Head of caudate nucleus (tissue), 42 donors: ENCODE measurements around the gene RIOK3.

ENCODE experiments used
- DNase-seq, 42 donors: peaks; one replicate each; pipeline versions ENCODE4 v3.0.0 to v3.0.0-alpha.2; 2020 to 2021; ENCODE audit warnings: mixed read lengths in 7 of 42
- intact Hi-C: fragments of 100-400 bp; cut with DNase I; formaldehyde crosslinking; loops from one replicate; pipeline ENCODE4 v1.15.0; 2022

Gene RIOK3

DNA sequence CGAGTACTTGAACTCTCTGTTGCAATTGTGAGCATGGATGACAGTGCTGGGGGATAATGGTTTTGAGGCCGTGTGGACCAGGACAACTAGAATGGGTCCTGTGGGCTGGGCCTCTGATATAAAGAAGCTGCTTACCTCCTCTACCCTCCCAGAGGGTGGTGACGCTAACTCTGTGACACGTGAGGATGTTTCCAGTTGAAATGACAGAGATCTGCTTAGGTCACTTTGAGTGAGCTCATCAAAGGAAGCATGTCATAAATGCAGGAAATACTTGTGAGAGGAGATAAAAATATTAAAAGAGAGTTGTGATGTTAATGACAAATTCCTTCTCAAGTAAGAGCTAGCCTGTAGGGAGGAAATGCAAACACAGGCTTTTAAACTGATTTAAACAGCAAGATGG lies 66.6 kb downstream of the RIOK3 start:
- intact Hi-C loops: loop anchor here (5.0 kb wide), 1 partner anchor 68 kb away; the partner anchor contains the start of gene NPC1
- DNase-seq: no peak

DNA sequence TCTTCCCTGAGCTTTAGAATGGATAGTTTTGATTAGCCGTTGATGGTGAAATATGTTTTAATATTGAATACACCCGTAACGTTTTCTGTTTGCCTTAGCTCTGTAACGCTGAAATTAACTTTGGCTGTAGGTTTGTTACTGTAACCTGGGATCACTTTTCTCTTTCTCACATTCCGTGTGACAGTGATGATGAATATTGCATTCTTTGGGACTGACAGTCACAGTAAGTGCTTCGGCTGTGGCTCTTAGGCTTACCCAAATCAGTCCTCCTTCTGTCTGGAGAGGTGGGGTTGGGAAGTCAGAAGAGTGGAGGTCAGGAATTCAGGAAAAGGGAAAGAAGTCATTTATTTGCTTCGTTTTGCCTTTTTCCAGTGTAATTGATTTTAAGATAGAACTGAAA lies 68.2 kb downstream of the RIOK3 start:
- DNase-seq: no peak
- intact Hi-C loops: no loop called here

DNA sequence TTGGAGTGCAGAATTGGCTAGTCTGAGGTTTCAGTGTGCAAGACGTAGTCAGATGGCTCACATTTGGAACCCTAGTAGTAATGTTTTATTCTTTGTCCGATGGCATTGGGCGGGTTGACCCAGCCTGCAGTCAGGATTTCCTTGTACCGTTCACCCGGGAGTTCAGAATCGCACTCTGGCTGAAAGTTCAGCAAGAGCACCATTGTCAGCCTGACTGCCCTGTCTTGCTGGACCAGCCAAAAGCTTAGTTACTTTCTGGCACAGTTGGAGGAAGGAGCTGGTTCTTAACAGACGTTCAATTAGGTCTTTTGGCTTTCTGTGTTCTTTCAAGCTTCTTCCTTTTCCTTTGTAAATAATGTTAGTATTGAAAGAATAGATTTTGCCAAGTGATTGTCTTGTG lies 68.8 kb downstream of the RIOK3 start:
- DNase-seq: peak in 4 of 42 donors; percentile 26 to 54 (median 34)
- intact Hi-C loops: no loop called here

DNA sequence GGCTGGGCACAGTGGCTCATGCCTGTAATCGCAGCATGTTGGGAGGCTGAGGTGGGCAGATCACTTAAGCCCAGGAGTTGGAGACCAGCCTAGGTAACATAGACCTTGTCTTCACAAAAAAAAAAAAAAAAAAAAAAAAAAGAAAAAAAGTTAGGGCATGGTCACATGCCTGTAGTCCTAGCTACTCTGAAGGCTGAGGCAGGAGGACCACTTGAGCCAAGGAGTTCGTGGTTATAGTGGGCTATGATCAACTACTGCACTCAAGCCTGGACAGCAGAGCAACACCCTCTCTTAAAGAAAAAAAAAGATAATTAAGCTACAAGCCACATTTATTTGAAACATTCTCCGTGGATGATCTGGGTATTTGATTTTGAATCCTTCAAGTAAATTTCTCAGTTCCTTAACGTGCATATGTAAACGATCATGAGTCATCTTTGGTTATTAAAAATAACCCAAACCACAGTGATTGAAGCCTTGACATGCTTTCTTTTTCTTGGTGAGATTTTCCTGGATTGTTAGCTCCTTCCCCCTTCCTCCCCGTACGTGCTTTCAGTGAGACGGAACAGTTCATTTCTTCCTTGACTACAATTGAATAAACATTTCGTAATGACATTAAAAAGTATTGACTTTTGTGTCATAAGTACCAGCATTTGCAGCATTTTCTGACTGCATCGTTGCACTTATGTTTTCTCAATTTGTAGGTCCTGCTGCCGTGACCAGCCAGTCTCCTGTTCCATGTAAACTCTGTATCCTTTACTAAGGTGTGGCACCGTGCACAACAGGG lies 70.5 kb downstream of the RIOK3 start:
- DNase-seq: no peak
- intact Hi-C loops: no loop called here

DNA sequence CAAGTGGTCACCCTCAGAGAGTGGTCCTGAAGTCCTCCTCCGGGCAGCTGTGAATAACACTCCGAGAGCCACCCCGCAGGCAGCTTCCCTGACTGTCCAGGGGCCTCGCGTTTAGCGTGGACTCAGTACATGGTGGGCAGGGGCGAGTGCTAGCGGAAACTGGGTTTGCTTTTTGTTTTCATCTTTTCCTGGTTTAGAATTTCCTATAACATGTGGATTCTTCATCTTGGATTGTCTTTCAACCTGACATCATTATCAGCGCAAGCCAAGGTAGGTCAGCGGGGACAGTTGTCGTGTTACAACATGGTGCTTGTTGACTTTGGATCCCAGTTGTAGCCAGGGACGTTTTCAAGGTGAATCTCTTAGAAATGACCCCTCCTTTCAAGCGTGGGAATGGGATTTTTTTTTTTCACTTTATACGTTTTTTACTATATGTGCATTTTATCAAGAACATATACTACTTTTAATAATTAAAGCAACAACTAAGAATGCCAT lies 71.2 kb downstream of the RIOK3 start:
- no peak for DNase-seq
- intact Hi-C loops: no loop called here

DNA sequence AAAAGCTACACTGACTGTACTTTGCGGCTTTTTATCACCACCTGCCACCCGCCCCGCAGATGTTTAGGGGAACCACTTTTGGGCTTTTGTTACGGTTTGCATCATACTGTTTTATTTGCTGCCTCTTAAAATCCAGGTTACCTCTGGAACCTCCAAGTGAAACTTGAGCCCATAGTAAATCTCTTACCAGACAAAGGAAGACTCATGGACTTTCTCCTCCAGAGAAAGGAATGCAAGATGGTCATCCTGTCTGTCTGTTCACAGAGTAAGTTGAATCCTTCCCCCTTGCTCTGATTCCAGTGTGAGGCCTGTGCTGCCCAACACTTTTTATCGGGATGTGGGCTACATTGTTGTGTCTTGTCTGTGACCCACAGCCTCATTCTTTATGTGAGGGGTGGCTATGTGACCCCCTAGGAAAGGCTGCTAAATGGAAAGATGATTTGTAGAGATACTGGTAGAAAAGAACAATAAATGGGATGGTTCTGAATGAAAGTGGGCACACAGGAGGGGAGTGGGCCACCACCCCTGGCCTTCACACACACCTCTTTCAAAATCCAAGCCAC lies 73.5 kb downstream of the RIOK3 start:
- DNase-seq: no peak
- intact Hi-C loops: no loop called here

DNA sequence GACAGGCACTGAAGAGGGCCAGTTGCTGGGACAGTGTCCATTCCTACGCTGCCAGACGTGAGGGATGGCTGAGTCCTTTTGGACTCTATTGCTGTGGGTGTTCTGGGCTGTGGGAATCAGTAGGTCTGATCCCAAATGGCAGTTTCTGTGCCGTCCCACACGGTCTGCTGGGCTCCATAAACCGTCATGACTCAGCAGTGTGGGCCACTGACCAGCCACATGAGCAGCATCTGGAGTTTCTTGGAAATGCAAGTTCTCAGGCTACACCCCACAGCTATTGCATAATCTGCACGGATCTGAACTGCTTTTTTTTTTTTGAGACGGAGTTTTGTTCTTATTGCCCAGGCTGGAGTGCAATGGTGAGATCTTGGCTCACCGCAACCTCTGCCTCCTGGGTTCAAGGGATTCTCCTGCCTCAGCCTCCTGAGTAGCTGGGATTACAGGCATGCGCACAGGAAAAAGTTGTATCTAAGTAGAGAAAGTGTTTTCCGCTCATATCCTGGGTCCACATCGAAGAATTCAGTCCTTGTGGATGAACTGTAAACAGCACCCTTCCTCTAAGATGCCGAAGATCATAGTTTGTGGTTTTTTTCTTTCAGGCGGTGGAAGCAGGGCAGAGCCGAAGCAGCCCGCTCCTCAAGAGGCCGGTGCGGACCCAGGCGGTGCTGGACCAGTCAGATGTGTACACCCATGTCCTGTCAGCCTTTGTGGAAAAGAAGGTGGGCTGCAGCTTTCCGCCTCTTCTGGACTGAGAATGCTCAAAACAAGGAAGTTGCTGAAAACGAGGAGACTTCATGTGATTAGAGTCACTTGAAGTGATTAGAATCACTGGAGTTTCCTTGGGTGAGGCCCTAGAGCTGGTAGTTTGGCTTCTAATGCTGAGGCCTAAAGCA lies 75.7 kb downstream of the RIOK3 start:
- intact Hi-C loops: no loop called here

DNA sequence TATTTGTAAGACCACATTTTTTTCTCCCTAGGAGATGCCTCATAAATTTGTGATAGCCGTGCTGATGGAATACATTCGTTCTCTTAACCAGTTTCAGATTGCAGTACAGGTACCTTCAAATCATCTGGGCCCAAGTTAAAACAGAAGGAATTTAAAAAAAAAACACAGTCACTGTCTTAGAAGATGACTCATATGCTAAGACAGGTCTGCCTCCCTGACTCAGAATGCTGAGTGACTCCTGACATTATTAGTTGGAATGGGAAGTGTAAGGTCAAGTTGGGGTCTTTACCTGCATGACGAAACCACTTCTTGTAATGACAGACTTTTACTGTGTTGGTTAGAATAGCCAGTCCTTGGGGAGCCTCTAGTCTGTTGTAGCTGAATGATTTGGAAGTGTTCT lies 76.5 kb downstream of the RIOK3 start:
- DNase-seq: peak in 1 of 42 donors; percentile 36
- intact Hi-C loops: no loop called here

More for the DNA sequence above, 75.7 kb downstream of the RIOK3 start:
- DNase-seq: peak in 10 of 42 donors; percentile 13 to 74 (median 46)

DNA sequence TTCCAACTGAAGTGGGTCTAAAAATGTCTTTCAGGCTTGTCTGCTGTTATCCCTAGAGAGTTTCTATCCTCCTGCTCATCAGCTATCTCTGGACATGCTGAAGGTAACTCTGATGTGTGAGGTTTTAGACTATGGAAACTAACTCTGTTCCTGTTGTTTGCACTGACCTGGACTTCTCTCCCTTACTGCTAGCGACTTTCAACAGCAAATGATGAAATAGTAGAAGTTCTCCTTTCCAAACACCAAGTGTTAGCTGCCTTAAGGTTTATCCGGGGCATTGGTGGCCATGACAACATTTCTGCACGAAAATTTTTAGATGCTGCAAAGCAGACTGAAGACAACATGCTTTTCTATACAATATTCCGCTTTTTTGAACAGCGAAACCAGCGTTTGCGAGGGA lies 77.1 kb downstream of the RIOK3 start:
- intact Hi-C loops: no loop called here
- no peak for DNase-seq

DNA sequence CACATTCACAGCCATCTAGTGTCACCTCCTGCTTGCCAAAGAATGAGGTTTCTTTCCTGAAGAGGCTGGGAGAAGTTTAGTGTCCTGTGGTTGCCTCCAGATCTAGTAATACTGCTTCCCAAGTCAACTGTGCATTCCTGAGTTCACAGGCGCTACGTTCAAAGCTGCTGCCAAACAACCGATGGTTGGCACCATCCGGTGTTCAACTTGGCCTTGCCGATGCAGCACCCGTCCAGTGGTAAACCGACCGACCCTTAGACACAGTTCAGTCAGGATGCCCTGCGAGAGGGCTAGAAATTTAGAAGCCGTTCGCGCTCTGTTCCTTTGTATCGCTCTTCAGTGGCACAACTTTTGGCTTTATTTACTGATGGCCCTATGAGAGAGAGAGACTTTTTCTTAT lies 78.8 kb downstream of the RIOK3 start:
- intact Hi-C loops: no loop called here
- DNase-seq: no peak
